ENCODE results near the gene UBE3C.
"Not testable (repeated sequence)": the region's sequence is repeated elsewhere in the genome, so short reads cannot be mapped to it uniquely, and the experiment has no call there.

UBE3C gene

GRCh38 chr7:157130849-157131248 lies 7.9 kb upstream of the UBE3C start:
- not testable (repeated sequence) for DNase-seq (ENCODE audit: low spot score)

DNA sequence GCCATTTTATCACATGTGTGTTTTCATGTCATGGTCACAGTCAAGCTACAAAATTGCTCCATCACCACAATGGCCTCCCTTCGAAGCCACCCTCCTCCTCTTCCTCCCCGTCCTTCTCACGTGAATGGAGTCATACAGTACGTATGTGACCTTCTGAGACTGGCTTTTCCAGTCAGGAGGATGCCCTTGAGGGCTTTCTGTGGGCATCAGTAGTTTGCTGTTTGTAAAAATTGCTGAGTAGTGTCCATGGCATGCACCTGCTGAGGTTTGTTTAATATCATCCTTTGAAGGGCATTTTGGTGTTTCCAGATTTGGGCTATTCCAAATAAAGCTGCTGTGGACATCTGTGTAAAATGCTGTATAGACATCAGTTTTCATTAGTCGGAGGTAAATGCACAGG lies 5.9 kb upstream of the UBE3C start:
- DNase-seq (ENCODE audit: low spot score), result no peak

- no peak for DNase-seq (ENCODE audit: low spot score)
Measured at GRCh38 chr7:157133304-157133703, 5.4 kb upstream of the UBE3C start.

DNA sequence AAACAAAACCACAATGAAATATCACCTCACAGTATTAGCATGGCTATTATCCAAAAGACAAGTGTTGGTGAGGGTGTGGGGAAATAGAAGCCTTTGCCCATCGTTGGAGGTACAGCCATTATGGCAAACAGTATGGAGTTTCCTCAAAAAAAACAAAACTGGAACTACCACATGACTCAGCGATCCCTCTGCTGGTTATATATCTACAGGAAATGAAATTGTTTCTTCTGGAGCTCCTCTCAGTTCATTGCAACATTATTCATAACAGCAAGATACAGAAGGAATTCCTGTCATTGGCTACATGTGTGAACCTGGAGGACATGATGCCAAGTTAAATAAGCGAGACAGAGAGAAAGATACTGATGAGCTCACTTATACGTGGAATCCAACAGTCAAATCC lies 2.4 kb upstream of the UBE3C start:
- DNase-seq (ENCODE audit: low spot score), result no peak

DNA sequence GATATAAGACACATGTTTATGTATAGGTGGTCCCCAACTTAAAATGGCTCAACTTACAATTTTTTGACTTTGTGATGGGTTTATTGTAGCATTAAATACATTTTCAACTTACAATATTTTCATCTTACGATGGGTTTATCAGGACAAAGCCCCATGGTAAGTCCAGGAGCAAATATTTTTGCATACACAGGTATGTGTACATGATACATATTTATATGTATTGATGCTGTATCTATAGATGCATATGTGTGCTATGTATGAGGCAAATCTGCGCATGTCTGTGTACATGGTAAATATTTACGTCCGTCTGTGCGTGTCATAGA lies 664 bp upstream of the UBE3C start:
- no peak for DNase-seq (ENCODE audit: low spot score)

GRCh38 chr7:157139111-157139809 lies 534 bp downstream of the UBE3C start:
- DNase-seq (ENCODE audit: low spot score), result peak; percentile 58

DNA sequence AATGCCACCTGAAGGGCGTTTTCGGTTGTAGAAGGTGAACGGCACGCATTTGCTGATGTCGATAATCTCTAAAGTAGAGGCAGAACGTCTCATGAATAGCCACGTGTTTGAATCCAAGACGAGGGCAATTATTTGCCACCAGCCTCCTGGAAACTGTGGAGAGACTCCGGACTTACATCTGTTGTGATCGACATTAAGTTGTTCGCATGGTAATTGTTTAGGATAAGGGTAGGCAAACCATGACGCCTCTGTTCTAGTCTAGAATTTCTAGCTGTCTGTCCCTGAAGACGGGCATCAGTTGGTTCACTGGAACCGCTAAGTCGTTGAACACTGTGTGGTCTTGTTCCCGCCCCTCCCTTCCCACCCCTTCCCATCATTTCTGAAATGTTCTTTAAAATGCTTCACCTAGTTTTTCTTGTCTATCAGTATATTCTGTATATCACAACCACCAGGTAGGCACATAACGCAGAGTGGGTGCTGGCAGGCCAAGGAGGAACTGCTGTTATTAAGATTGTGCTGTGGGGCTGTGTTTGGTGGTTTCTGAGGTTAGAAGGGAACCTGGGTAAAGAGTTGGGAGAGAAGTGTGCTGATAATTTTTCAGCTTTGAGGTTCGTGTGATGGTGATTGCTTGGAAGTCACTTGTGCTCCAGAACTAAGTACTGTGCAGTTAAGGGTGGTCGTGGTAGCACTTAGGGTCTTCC lies 1.2 kb downstream of the UBE3C start:
- DNase-seq (ENCODE audit: low spot score), result no peak

- no peak for DNase-seq (ENCODE audit: low spot score)
Measured at GRCh38 chr7:157140511-157140905, 1.8 kb downstream of the UBE3C start.

DNA sequence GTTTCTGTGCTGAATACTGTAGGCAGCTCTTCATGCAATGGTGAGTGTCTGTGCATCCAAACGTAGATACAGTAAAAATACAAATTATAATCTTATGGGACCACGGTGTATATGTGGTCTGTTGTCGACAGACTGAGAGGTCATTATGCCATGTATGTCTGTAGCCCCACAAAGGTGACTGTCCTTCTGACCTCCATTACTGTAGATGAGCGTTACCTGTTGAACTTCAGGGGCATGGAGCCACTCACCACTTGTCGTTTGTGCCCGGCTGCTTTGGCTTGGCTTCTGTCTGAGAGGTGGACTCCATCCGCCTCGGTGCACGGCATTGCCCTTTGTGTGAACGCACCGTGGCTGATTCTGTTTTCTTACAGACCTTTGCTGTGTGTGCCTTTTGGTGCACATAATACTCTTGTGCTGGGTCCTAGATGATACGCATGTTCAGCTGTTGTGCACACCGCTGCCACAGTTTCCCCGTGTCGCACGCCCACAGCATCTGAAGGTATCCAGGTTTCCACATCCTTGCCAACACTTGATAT lies 2.9 kb downstream of the UBE3C start:
- no peak for DNase-seq (ENCODE audit: low spot score)

DNA sequence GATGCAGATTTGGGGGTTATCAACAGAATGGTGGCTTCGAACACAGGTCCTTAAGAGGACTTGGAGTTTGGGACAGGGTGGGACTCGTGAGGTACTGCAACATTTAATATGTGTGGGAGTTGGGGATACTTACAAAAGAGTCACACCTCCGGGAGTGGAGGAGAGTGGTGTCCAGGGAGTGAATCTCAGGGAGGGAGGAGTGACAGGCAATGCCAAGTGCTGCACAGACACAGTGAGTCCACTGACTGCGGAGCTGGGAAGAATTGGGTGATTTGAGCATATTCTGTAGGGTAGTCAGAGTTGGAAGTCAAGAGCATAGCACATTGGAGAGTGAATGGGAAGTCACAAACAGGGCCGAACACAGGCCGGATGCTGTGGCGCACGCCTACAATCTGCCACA lies 5.1 kb downstream of the UBE3C start:
- no peak for DNase-seq (ENCODE audit: low spot score)

GRCh38 chr7:157149317-157149716 lies 10.6 kb downstream of the UBE3C start:
- DNase-seq (ENCODE audit: low spot score), result no peak

DNA sequence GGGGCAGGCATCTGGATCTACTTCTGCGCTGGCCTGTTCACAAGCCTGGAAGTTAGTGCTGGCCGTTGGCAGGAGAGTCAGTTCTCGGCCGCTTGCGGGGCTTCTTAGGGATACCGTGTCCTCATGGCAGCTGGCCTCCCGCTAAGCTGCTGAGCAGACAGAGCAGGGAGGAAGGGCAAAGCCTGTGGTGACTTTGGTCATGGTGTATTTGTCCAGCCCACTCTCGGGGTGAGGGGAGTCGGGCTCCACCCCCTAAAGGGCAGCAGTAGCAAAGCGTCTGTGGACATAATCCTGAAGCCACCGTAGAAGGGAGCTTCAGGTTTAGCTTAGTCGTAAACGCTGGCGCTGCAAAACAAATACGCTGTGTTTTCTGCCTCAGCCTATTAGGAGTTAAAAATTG lies 12.2 kb downstream of the UBE3C start:
- no peak for DNase-seq (ENCODE audit: low spot score)

DNA sequence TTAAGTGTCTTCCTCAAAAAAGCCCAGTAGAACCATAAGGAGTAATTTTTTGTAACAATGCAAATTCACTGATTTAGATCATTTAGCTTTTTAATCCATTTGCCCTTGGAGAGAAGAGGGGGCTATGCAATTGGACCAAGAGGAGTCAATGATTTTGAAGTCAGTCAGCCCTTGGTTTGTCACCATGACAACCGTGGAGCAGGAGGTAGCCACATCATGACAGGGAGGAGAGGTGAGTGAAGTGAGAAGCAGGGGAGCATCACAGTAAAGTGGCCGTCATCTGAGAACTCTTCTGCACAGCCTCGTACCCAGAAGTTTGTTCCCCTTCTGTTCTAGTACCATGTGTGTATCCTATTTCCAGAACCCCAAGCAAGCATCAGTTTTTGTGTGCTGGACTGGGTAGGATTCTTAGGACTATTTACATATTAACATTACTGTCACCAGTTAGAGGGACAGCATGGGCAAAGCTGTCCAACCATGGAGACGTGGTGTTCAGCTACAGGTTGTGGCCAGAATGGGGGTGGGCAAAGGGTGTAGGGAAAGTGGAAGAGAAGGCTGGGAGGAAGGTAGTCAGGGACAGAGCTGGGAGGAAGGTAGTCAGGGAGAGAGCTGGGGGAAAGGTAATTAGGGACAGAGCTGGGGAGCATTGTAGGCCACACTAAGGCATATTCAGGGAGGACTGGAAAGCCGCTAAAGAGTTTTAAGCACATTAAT lies 13.1 kb downstream of the UBE3C start:
- DNase-seq (ENCODE audit: low spot score), result no peak

DNA sequence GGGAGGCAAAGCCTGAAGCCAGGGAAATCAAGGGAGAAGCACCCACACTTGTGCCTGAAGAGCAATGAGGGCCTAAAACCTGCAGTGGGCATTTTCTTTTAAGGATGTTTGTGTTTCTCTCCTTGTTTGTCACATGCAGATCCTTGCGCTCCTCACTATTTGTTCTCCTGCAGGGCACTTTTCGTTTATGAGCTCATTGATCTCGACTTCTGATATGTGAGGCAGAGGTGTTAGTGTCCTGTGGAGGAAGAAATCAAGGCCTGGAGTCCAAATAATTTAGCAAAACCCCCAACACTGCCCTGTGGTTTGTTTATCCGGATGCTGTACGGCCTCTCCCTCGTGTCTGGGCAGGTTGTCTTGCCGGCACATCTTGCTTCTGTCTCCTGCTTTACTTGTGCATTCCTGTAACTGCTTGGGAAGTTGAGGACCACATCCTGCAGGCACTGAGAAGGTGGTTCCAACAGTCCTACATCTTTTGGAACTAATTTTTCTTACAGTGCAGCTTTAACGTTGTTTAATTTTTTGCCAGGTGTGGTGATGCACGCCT lies 13.7 kb downstream of the UBE3C start:
- no peak for DNase-seq (ENCODE audit: low spot score)

DNA sequence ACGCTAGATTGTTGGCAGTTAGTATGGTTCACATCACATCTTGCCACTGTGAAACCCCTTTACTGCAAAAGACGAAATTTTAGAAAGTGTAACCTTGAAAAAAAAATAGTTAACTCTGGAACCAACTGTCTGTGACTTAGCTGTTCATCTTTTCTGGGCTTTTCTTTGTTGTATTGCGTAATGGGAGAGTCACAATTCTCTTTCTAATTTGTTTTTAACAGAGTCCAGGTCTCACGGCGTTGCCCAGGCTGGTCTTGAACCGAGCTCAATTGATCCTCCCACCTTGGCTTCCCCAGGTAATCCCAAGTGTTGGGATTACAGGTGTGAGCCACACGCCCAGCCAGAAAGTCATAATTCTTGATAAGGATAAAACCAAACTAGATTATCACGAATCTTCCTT lies 14.5 kb downstream of the UBE3C start:
- DNase-seq (ENCODE audit: low spot score), result no peak

GRCh38 chr7:157155959-157156358 lies 17.2 kb downstream of the UBE3C start:
- DNase-seq (ENCODE audit: low spot score), result no peak

- DNase-seq (ENCODE audit: low spot score), result no peak
Measured at GRCh38 chr7:157158400-157158799, 19.7 kb downstream of the UBE3C start.

- DNase-seq (ENCODE audit: low spot score), result not testable (repeated sequence)
Measured at GRCh38 chr7:157159537-157159936, 20.8 kb downstream of the UBE3C start.

DNA sequence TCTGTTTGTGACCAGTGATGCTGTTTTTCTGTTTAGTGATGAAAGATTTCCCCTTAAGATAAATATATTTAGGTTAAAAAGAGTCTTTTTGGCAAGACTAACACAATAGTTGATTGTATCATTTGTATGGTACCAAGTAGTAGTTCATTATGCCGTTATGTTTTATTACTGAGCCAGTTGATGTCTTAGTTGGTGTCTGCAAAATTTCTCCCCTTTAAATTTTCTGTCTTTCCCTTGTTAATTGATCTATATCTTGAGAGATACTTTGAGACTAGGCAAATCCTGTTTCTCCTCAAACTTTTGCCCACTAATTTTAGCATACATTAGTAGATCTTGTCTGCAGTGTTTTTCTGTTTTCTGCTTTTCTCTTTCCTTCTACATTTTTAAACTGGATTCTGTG lies 21.7 kb downstream of the UBE3C start:
- DNase-seq (ENCODE audit: low spot score), result no peak

DNA sequence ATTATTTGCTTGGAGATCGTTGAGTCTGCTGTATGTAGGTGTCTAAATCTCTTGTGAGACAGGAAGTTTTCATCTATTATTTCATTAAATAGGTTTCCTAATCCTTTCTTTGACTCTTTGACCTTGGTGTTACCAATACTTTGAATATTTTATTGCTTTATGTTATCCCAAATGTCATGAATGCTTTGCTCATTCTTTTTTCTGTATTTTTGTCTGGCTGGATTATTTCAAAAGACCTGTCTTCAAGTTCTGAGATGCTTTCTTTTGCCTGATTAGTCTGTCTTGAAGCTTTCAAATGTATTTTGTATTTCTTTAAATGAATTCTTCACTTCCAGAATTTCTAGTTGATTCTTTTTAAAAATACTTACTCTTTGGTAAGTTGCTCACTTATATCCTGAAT lies 27.3 kb downstream of the UBE3C start:
- no peak for DNase-seq (ENCODE audit: low spot score)

GRCh38 chr7:157168571-157168970 lies 29.8 kb downstream of the UBE3C start:
- no peak for DNase-seq (ENCODE audit: low spot score)

DNA sequence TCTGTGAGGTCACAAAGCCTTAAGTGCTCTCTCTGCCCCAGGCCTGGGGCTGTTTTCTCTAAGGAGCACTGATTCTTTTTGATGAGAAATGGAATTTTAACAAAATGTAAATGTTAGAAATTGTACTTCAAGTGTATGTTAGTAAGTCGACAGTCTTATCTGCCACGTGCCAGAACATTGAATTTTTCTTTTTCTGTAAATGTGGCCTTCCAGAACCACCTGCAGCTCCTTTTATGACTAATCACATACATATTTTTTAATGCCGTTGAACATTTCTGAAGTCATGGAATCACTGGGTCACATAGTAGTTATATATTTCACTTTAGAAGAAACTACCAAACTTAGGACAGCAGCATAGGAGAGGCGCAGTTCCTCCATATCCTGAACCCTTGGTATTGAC lies 38.0 kb downstream of the UBE3C start:
- no peak for DNase-seq (ENCODE audit: low spot score)

Data from CD4-positive, alpha-beta T cell treated with Interleukin-6 at 100 ng/mL for 8 hours (primary cell).